Keratinocyte (primary cell): ENCODE results near the gene SH2D1B.

Experiments
- EZH2 ChIP-seq: IDR thresholded peaks from one replicate; pipeline ENCODE4 v1.6.1; 2012; ENCODE audit warnings: inconsistent platforms, mild to moderate bottlenecking, low read length, moderate library complexity
- TF ChIP-seq, protein P1 (sequence below), 3 experiments: IDR thresholded peaks in 1 of 3; conservative IDR thresholded peaks in 1 of 3; optimal IDR thresholded peaks in 1 of 3; 2 replicates in 2 of 3; 3 replicates in 1 of 3; pipeline versions ENCODE3 to v1.5.1; 2011; ENCODE audit warnings: low read length in 3 of 3, mild to moderate bottlenecking in 3 of 3, moderate library complexity in 2 of 3, control low read depth in 1 of 3, inconsistent platforms in 1 of 3; ENCODE audit not compliant: insufficient read depth in 2 of 3; ENCODE audit errors: extremely low read depth in 1 of 3

DNA sequence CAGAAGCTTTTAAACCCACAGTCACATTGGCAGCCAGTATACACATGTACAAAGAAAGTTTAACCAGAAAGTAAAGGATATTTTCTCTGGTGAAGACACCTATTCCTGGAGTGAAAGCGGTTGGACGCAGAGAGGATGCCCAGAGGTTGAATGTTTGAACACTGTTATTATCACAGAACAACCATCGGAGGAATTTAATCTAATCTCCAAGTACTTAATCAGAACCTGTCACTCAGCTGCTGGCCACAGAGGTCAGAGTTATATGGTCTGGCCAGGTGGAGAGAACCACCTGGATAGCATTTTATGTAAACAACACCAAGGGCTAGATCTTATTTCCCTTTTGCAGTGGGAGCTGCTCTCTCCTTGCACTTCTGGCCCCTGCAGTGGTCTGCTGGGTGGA, 64.7 kb downstream of the SH2D1B start:
- TF ChIP-seq, protein P1, sequence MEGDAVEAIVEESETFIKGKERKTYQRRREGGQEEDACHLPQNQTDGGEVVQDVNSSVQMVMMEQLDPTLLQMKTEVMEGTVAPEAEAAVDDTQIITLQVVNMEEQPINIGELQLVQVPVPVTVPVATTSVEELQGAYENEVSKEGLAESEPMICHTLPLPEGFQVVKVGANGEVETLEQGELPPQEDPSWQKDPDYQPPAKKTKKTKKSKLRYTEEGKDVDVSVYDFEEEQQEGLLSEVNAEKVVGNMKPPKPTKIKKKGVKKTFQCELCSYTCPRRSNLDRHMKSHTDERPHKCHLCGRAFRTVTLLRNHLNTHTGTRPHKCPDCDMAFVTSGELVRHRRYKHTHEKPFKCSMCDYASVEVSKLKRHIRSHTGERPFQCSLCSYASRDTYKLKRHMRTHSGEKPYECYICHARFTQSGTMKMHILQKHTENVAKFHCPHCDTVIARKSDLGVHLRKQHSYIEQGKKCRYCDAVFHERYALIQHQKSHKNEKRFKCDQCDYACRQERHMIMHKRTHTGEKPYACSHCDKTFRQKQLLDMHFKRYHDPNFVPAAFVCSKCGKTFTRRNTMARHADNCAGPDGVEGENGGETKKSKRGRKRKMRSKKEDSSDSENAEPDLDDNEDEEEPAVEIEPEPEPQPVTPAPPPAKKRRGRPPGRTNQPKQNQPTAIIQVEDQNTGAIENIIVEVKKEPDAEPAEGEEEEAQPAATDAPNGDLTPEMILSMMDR (optimal IDR thresholded peaks at IDR 0.05 in 1 of 3, IDR thresholded peaks at IDR 0.05 in 1 of 3, conservative IDR thresholded peaks at IDR 0.05 in 1 of 3; ENCODE audit: extremely low read depth in 1 of 3, insufficient read depth in 2 of 3, low read length in 3 of 3), result no peak
- no peak for TF ChIP-seq EZH2
